Endodermal cell (in vitro differentiated cells): ENCODE data around the gene MIEF2. TPM values are rescaled to one million over a fixed set of nuclear protein-coding genes. Genes with fewer than 3 reads are reported as not detected.

Experiments used
- DNase-seq: peaks from one replicate; pipeline ENCODE4 v3.0.0-alpha.2; 2017
- H3K27ac ChIP-seq: 2 replicates; pipeline ENCODE4 v1.5.1; 2013; ENCODE audit warnings: mild to moderate bottlenecking, low read depth, low read length, moderate library complexity
- H3K27me3 ChIP-seq: 2 replicates; pipeline ENCODE4 v1.6.1; 2013; ENCODE audit warnings: mild to moderate bottlenecking, low read length, moderate library complexity; ENCODE audit not compliant: insufficient read depth, control insufficient read depth, poor library complexity, severe bottlenecking
- H3K36me3 ChIP-seq: 2 replicates; pipeline ENCODE4 v1.7.0; 2013; ENCODE audit warnings: mild to moderate bottlenecking, low read length, moderate library complexity; ENCODE audit not compliant: control insufficient read depth, insufficient read depth
- H3K4me1 ChIP-seq: one replicate; pipeline ENCODE4 v1.7.0; 2013; ENCODE audit warnings: low read length; ENCODE audit not compliant: control insufficient read depth, insufficient read depth
- H3K4me3 ChIP-seq: 2 replicates; pipeline ENCODE4 v1.5.1; 2013; ENCODE audit warnings: mild to moderate bottlenecking, low read length, moderate library complexity
- H3K9ac ChIP-seq: 2 replicates; pipeline ENCODE4 v1.6.1; 2013; ENCODE audit warnings: mild to moderate bottlenecking, low read length, moderate library complexity; ENCODE audit not compliant: poor library complexity, severe bottlenecking; ENCODE audit errors: extremely low read depth
- H3K9me3 ChIP-seq: 2 replicates; pipeline ENCODE4 v1.6.1; 2013; ENCODE audit warnings: mild to moderate bottlenecking, low read length, moderate library complexity; ENCODE audit not compliant: control insufficient read depth
- H3K27ac Mint-ChIP-seq: 2 replicates; pipeline ENCODE4 v1.8.0; 2020; ENCODE audit warnings: mixed read lengths
- H3K27me3 Mint-ChIP-seq: 2 replicates; pipeline ENCODE4 v1.8.0; 2021; ENCODE audit warnings: mild to moderate bottlenecking, mixed read lengths; ENCODE audit not compliant: insufficient read depth
- H3K36me3 Mint-ChIP-seq: 2 replicates; pipeline ENCODE4 v1.8.0; 2020; ENCODE audit warnings: low read depth, mixed read lengths
- H3K4me1 Mint-ChIP-seq: 2 replicates; pipeline ENCODE4 v1.8.0; 2020; ENCODE audit warnings: mixed read lengths
- H3K4me3 Mint-ChIP-seq: 2 replicates; pipeline ENCODE4 v1.8.0; 2020; ENCODE audit warnings: mild to moderate bottlenecking, moderate library complexity, mixed read lengths
- H3K9me3 Mint-ChIP-seq: 2 replicates; pipeline ENCODE4 v1.8.0; 2020; ENCODE audit warnings: mild to moderate bottlenecking, mixed read lengths
- WGBS, 2 experiments: methylation state at CpG; one replicate each; pipeline versions ENCODE4 v1.1.5 to v1.1.7; 2013; ENCODE audit warnings: missing lambda C conversion rate in 2 of 2, mixed read lengths in 1 of 2; ENCODE audit not compliant: insufficient coverage in 1 of 2, insufficient read length in 1 of 2; 5-methylcytosine and 5-hydroxymethylcytosine counted together
- total RNA-seq, 2 donors: library from RNA; stranded (reverse); fragmentation: NEBNext Ultra II Directional in 1 of 2; extraction: Animal tissue kit (Norgen Biotek cat#: 25700) in 1 of 2; gene quantifications; 2 replicates in 1 of 2; 3 replicates in 1 of 2; pipeline ENCODE4 v1.2.1, GENCODE V29; 2021
- TF ChIP-seq, protein P1 (sequence below): fragments of 200-600 bp; sonication (generic); conservative IDR thresholded peaks from 2 replicates; pipeline ENCODE4 v1.5.0; 2021; ENCODE audit warnings: antibody characterized with exemption, mild to moderate bottlenecking

MIEF2 gene
- total RNA-seq, 2 donors from 2014 or later = 15.3 to 19.6 TPM

DNA sequence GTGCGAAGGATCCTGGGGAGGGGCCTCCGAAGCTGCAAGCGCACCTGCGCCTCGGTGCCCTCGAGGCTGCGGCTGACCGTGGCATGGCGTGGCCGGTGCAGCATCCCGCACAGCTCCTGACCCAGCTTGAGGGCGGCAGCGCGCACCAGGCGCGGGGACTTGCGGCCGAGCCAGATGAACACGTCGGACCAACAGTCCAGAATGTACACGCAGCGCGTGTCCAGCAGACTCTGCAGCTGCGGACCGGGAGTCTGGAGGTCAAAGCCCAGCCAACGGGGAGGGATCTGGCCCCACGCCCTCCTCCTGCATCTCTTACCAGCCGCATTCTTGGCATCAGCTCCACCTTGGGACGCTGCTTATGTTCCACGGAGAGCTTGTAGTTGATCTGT is 12.9 kb upstream of the MIEF2 start:
- peak overlapping the region; percentile 63 for H3K4me3 Mint-ChIP-seq
- H3K27me3 Mint-ChIP-seq = no peaks in the 10 kb centered on the region
- no peaks in the 10 kb centered on the region for H3K9me3 Mint-ChIP-seq
- H3K27ac ChIP-seq = no peak overlapping the region
- no peaks in the 10 kb centered on the region for H3K27me3 ChIP-seq
- peak overlapping the region; percentile 99 for H3K27ac Mint-ChIP-seq
- H3K9me3 ChIP-seq = no peaks in the 10 kb centered on the region
- DNase-seq = no peak
- H3K4me3 ChIP-seq = no peak overlapping the region
- H3K36me3 Mint-ChIP-seq = peaks cover 73% of the 10 kb centered on the region
- peaks cover 76% of the 10 kb centered on the region for H3K36me3 ChIP-seq
- TF ChIP-seq, protein P1, sequence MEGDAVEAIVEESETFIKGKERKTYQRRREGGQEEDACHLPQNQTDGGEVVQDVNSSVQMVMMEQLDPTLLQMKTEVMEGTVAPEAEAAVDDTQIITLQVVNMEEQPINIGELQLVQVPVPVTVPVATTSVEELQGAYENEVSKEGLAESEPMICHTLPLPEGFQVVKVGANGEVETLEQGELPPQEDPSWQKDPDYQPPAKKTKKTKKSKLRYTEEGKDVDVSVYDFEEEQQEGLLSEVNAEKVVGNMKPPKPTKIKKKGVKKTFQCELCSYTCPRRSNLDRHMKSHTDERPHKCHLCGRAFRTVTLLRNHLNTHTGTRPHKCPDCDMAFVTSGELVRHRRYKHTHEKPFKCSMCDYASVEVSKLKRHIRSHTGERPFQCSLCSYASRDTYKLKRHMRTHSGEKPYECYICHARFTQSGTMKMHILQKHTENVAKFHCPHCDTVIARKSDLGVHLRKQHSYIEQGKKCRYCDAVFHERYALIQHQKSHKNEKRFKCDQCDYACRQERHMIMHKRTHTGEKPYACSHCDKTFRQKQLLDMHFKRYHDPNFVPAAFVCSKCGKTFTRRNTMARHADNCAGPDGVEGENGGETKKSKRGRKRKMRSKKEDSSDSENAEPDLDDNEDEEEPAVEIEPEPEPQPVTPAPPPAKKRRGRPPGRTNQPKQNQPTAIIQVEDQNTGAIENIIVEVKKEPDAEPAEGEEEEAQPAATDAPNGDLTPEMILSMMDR = no peak
- WGBS, 2 experiments = 88 to 94% methylated on average over 29 to 30 of the region's 30 CpGs
- H3K4me1 Mint-ChIP-seq = peaks cover 6% of the 10 kb centered on the region
- no peaks in the 10 kb centered on the region for H3K4me1 ChIP-seq
- H3K9ac ChIP-seq = no peak overlapping the region

DNA sequence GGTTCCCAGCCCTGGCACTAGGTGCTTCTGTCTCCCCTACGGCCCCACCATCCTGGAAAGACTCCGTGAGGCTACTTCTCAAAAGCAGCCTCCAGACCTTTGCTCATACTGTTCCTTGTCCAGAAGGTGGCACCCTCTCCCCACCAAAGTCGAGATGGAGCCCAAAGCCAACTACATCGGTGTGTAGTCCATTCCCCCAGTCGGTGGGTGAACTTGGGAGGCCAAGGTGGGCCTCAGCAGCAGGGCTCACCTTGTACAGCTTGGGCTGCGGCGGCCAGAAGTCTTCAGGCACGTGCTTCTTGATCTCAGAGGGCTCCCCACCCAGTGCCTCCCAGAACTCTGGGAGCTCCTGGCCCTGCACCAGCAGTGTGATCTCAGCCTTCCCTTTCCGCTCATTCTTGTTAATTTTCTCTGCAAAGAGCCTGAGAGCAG is 12.1 kb upstream of the MIEF2 start:
- no peaks in the 10 kb centered on the region for H3K4me1 ChIP-seq
- 68 to 76% methylated on average over 8 to 9 of the region's 9 CpGs for WGBS, 2 experiments
- Mint-ChIP-seq H3K27ac (peak overlapping the region; percentile 69), H3K27me3 (no peaks in the 10 kb centered on the region), H3K4me1 (peaks cover 6% of the 10 kb centered on the region), H3K36me3 (peaks cover 74% of the 10 kb centered on the region), H3K9me3 (no peaks in the 10 kb centered on the region), H3K4me3 (no peak overlapping the region)
- no peak overlapping the region for H3K4me3 ChIP-seq
- H3K9ac ChIP-seq = no peak overlapping the region
- TF ChIP-seq, protein P1 = peak; percentile 75
- peaks cover 83% of the 10 kb centered on the region for H3K36me3 ChIP-seq
- DNase-seq = peak; percentile 94
- H3K27ac ChIP-seq = no peak overlapping the region
- no peaks in the 10 kb centered on the region for H3K9me3 ChIP-seq
- no peaks in the 10 kb centered on the region for H3K27me3 ChIP-seq

DNA sequence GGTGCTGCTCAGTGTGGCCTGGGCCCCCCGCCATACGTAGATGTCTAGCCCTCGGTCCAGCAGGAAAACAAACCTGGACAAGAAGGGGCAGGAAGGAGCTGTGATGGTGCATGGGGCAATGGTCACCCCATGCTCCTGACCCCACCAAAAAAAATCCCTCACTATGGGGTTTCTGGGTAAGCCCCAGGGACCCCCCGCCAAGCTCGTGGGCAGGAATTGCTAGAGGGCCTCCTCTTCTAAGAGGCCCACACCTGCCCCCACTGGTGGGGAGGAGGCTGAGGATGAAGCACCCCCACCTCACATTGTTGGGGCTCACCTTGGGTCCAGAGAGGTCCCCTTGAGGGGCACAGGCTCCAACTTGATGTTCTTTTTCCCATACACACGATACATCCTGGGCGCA is 11.7 kb upstream of the MIEF2 start:
- Mint-ChIP-seq H3K36me3 (peaks cover 74% of the 10 kb centered on the region), H3K4me1 (peaks cover 6% of the 10 kb centered on the region), H3K27ac (no peak overlapping the region), H3K9me3 (no peaks in the 10 kb centered on the region), H3K27me3 (no peaks in the 10 kb centered on the region), H3K4me3 (no peak overlapping the region)
- 96 to 100% methylated on average over 1 to 7 of the region's 7 CpGs for WGBS, 2 experiments
- H3K4me1 ChIP-seq = no peaks in the 10 kb centered on the region
- H3K27me3 ChIP-seq = no peaks in the 10 kb centered on the region
- DNase-seq = no peak
- no peaks in the 10 kb centered on the region for H3K9me3 ChIP-seq
- H3K4me3 ChIP-seq = no peak overlapping the region
- no peak overlapping the region for H3K27ac ChIP-seq
- no peak overlapping the region for H3K9ac ChIP-seq
- H3K36me3 ChIP-seq = peaks cover 84% of the 10 kb centered on the region
- TF ChIP-seq, protein P1 = no peak
